ENCODE results near the gene OSBPL5. TPM values are rescaled to one million over a fixed set of nuclear protein-coding genes. Genes with fewer than 3 reads are reported as not detected.

The OSBPL5 gene
- total RNA-seq, 1 donor from 2014 or later: 115 TPM

- Mint-ChIP-seq H3K27ac (ENCODE audit: unreplicated experiment) (no peak overlapping the region), H3K4me1 (ENCODE audit: low read depth, unreplicated experiment) (no peaks in the 10 kb centered on the region), H3K4me3 (ENCODE audit: unreplicated experiment) (no peak overlapping the region), H3K27me3 (ENCODE audit: unreplicated experiment) (peaks cover 6% of the 10 kb centered on the region), H3K9me3 (ENCODE audit: unreplicated experiment) (peaks cover 6% of the 10 kb centered on the region), H3K36me3 (ENCODE audit: unreplicated experiment) (no peaks in the 10 kb centered on the region)
- DNase-seq: no peak
- TF ChIP-seq CTCF (IDR thresholded peaks at IDR 0.05; ENCODE audit: partially characterized antibody, unreplicated experiment): no peak
These were observed 26.6 kb upstream of the OSBPL5 start for GRCh38 chr11:3191586-3192324.

- Mint-ChIP-seq H3K4me1 (ENCODE audit: low read depth, unreplicated experiment) (no peaks in the 10 kb centered on the region), H3K27ac (ENCODE audit: unreplicated experiment) (no peak overlapping the region), H3K36me3 (ENCODE audit: unreplicated experiment) (no peaks in the 10 kb centered on the region), H3K27me3 (ENCODE audit: unreplicated experiment) (peaks cover 6% of the 10 kb centered on the region), H3K4me3 (ENCODE audit: unreplicated experiment) (no peak overlapping the region), H3K9me3 (ENCODE audit: unreplicated experiment) (peaks cover 6% of the 10 kb centered on the region)
- DNase-seq: no peak
- TF ChIP-seq CTCF (IDR thresholded peaks at IDR 0.05; ENCODE audit: partially characterized antibody, unreplicated experiment): no peak
These were observed 25.5 kb upstream of the OSBPL5 start for GRCh38 chr11:3190600-3190999.

- peaks cover 6% of the 10 kb centered on the region for H3K9me3 Mint-ChIP-seq (ENCODE audit: unreplicated experiment)
These were observed 24.9 kb upstream of the OSBPL5 start for GRCh38 chr11:3189886-3190583.

GRCh38 chr11:3189196-3189843, 24.2 kb upstream of the OSBPL5 start:
- no peaks in the 10 kb centered on the region for H3K36me3 Mint-ChIP-seq (ENCODE audit: unreplicated experiment)
- no peak overlapping the region for H3K27ac Mint-ChIP-seq (ENCODE audit: unreplicated experiment)
- H3K4me1 Mint-ChIP-seq (ENCODE audit: low read depth, unreplicated experiment): no peaks in the 10 kb centered on the region
- H3K27me3 Mint-ChIP-seq (ENCODE audit: unreplicated experiment): peaks cover 7% of the 10 kb centered on the region
- H3K9me3 Mint-ChIP-seq (ENCODE audit: unreplicated experiment): peaks cover 8% of the 10 kb centered on the region
- DNase-seq: no peak
- no peak for TF ChIP-seq CTCF (IDR thresholded peaks at IDR 0.05; ENCODE audit: partially characterized antibody, unreplicated experiment)
- H3K4me3 Mint-ChIP-seq (ENCODE audit: unreplicated experiment): no peak overlapping the region

More at GRCh38 chr11:3189886-3190583, 24.9 kb upstream of the OSBPL5 start:
- Mint-ChIP-seq H3K4me3 (ENCODE audit: unreplicated experiment) (no peak overlapping the region), H3K27me3 (ENCODE audit: unreplicated experiment) (peaks cover 6% of the 10 kb centered on the region), H3K27ac (ENCODE audit: unreplicated experiment) (no peak overlapping the region), H3K4me1 (ENCODE audit: low read depth, unreplicated experiment) (no peaks in the 10 kb centered on the region), H3K36me3 (ENCODE audit: unreplicated experiment) (no peaks in the 10 kb centered on the region)
- no peak for DNase-seq
- TF ChIP-seq CTCF (IDR thresholded peaks at IDR 0.05; ENCODE audit: partially characterized antibody, unreplicated experiment): no peak
